GM18909 (cell line): Measurements from ENCODE around the gene MX1.

ENCODE experiments used
- ATAC-seq: cut with Tn5 transposase; IDR thresholded peaks from one replicate; pipeline ENCODE4 v1.9.1; 2021; ENCODE audit warnings: mild to moderate bottlenecking; ENCODE audit not compliant: unreplicated experiment, poor library complexity

The MX1 gene

DNA sequence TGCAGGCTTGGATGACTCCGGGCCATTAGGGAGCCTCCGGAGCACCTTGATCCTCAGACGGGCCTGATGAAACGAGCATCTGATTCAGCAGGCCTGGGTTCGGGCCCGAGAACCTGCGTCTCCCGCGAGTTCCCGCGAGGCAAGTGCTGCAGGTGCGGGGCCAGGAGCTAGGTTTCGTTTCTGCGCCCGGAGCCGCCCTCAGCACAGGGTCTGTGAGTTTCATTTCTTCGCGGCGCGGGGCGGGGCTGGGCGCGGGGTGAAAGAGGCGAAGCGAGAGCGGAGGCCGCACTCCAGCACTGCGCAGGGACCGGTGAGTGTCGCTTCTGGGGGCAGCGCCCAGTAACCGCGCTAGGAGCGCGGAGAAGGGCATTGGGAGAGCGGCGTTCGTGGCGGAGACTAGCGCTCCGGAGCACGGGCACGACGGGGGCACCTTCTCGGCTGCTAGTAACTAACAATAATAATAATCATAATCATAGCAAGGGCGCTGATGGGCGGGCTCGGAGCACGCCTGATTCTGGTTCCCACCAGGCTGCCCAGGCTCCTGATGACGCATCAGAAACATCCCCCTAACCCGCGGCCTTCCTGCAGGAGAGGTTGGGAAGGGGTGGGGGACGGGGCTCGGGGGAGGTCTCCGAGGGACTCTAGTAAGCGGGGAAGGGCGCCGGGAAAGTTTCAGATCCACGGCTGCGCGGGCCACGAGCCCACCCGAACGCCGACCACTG lies at the start of gene MX1:
MX1 (plus strand) TSS at position 286 of the 722 bp plus-strand sequence. CDS start 5,832 bp downstream, outside the sequence.
- ATAC-seq, result peak; percentile 86

DNA sequence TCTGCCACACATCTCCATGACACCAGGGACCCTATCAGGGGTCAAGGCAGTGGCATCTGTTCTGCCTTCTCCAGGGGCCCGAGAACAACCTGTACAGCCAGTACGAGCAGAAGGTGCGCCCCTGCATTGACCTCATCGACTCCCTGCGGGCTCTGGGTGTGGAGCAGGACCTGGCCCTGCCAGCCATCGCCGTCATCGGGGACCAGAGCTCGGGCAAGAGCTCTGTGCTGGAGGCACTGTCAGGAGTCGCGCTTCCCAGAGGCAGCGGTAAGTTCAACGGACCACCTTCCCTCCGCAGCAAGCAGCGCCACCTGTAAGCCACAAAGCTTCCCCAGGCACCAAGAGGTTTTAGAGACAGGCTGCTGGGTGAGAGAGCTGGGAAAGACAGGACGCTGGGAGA lies 48.3 kb upstream of the MX1 start:
- ATAC-seq, result no peak

DNA sequence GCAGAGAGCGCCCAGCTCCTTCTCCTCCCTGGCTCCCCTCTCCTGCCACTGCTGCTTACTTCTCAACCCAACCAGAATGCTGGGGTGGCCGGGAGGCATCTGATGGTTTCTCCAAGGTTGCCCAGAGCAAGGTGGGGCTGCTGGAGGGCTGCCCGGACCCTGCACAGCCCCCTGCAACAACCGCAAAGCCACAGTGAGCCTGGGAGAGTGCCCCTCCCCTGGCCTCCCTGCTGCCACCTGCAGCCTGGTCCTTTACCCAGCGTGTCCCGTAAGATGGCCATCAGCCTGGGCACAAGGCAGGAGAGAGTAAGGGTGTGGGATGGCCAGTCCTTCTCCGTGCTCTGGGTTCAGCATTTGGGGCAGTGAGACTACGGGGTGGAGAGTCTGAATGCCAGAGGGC lies 47.2 kb upstream of the MX1 start:
- no peak for ATAC-seq

DNA sequence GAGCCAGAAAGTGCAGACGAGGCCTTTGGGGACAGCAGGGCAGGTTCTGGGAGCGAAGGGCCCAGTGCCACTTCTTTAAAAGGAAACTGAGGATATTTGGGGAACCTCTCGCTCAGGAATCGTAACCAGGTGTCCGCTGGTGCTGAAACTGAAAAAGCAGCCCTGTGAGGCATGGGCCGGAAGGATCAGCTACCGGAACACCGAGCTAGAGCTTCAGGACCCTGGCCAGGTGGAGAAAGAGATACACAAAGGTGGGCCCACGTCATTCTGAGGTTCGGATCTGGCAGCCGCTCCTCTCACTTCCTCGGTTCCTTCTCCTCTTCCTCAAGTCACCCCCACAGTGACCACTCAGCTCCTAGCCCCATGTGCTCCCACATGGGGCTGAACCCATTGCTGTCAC lies 46.1 kb upstream of the MX1 start:
- no peak for ATAC-seq

DNA sequence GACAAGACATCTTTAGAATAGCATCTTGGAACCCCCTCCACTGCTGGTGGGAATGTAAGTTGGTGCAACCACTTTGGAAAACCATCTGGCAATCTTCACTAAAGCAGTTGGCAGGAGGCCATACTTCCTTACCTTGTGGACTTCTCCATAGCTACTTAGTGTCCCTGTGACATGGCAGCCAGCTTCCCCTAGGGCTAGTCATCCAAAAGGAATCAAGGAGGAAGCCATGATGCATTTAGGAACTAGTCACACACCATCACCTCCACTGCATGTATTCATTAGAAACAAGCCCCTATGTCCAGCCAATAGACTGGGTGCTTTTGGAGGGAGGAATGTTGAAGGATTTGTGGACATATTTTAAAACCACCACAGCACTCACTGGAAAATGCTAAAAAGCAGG lies 44.3 kb upstream of the MX1 start:
- no peak for ATAC-seq

GRCh38 chr21:41387042-41387819 lies 38.8 kb upstream of the MX1 start:
- ATAC-seq, result no peak

DNA sequence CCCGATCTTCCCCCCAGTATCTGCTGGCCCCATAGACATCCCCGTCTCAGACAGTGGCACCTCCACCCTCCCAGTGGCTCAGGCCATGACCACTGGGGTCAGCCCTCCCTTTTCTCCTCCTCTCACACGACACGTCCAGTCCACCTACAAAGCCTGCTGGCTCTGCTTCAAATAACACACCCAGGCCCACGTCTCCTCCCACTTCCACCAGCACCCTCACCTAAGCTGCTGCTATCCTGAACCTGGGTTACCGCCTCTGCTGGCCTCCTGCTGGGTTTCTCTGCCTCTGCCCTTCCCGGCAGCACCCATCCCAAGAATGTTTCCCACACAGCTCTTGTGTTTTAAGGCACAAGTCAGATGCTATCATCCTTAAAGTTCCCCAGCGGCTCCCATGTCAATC lies 38.2 kb upstream of the MX1 start:
- no peak for ATAC-seq

- no peak for ATAC-seq
These were observed 37.8 kb upstream of the MX1 start for GRCh38 chr21:41388259-41388658.

DNA sequence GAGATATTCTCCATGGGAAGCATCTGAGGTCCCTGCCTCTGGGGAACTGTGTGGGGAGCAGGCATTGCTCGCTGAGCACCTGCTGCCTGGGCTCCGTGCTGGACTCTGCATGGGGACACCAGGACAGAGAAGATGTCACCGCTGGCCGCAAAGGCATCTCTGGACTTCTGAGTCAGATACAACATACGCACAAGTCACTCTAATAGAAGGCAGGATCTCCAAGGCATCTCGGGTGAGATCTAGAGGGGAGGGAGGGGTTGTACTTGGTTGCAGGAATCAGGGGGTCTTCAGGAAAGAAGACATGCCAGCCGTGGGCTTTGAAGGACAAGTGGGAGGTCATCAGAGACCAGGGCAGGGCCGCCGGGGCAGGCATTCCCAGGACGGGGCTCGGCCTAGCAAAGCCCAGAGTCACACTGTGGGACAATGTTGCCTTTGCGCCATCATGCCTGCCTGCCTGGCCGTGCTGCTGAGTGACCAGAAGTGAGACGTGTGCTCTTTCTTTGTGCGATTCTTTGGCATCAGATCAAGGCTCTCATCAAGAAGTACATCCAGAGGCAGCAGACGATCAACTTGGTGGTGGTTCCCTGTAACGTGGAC lies 35.9 kb upstream of the MX1 start:
- no peak for ATAC-seq

- no peak for ATAC-seq
These were observed 32.1 kb upstream of the MX1 start for GRCh38 chr21:41393876-41394465.

GRCh38 chr21:41396558-41397075 lies 29.4 kb upstream of the MX1 start:
- no peak for ATAC-seq

DNA sequence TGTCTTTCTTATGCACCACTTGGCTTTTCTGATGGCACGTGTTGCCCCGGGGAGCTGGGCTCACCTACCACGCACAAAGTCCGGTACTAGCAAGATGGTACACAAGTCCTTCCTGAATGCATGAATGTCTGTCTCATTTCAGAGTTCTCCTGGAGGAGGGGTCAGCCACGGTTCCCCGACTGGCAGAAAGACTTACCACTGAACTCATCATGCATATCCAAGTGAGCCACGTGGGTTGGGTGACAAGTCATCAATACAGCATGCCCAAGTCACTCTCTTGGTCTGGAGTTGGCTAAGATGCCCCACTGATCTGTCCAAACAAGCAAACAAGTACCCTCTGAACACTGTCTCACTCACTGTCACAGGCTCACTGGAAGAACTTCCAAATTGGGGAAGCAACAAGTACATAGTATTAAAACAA lies 28.6 kb upstream of the MX1 start:
- no peak for ATAC-seq

GRCh38 chr21:41398251-41398650 lies 27.8 kb upstream of the MX1 start:
- ATAC-seq, result no peak

DNA sequence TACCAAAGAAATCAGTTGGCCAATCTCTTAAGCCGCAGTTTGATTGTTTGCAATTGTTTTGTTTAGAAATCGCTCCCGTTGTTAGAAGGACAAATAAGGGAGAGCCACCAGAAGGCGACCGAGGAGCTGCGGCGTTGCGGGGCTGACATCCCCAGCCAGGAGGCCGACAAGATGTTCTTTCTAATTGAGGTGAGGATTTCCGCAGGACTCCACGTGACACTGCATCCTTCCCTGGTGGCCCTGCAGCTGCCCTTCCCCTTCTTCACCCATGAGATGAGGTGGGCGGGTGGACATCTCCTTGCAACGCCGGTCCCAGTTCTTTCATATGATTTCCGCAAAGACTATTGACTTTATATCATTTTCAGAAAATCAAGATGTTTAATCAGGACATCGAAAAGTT lies 27.2 kb upstream of the MX1 start:
- ATAC-seq, result no peak

DNA sequence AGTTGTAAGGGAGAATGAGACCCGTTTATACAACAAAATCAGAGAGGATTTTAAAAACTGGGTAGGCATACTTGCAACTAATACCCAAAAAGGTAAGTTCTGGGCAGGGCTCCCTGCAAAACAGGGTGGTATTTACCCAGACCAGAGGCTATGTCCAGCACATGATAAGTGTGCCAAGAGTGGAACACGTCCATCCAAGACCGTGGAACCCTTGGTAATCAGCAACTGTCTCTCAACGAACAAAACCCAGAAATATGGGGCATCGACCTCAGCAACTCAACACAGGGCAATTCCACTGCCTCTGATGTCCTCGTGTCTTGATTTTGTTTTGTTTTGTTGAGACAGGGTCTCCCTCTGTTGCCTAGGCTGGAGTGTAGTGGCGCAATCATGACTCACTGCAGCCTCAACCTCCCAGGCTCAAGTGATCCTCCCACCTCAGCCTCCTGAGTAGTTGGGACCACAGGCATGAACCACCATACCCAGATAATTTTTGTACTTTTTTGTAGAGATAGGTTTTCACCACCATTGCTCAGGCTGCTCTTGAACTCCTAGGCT lies 26.7 kb upstream of the MX1 start:
- ATAC-seq, result no peak

DNA sequence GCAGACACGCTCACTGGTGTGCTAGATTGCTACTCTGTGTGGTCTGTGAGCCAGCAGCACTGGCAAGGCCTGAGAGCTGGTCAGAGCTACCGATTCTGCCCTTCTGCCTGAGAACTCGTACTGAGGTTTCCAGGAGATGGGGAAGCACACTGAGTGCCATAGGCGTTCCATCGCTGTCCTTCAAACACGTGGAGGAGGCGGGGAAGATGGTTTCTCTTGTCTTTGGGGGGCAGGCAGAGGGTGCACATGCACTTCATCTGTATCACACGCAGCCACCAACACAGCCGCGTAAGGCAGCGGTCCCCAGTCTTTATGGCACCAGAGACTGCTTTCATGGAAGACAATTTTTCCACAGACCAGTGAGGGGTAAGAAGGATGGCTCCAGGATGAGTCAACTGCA lies 23.8 kb upstream of the MX1 start:
- no peak for ATAC-seq

GRCh38 chr21:41402796-41403195 lies 23.2 kb upstream of the MX1 start:
- no peak for ATAC-seq

- no peak for ATAC-seq
These were observed 22.7 kb upstream of the MX1 start for GRCh38 chr21:41403331-41403730.

DNA sequence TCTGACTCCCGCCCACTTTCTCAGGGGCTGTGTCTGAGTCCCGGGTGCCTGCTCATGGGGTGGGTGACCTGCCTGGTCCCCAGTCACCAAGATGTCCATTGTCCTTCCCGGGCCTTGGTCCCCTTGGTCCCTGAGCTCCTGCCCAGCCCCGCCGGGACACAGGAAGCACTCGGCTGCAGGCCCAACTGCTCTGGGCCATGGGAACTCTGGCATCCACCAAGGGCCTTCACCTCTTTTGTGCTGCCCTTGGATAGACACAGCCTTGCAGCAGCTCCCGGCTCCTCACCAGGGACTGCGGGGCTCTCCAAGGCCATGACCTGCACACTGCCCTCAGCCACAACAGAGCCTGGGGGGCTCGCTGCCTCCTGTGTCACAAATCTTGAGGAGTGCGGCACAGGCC lies 22.1 kb upstream of the MX1 start:
- no peak for ATAC-seq

GRCh38 chr21:41405321-41405720 lies 20.7 kb upstream of the MX1 start:
- no peak for ATAC-seq

- no peak for ATAC-seq
These were observed 19.7 kb upstream of the MX1 start for GRCh38 chr21:41406340-41406739.
